SH-SY5Y (cell line): ENCODE results near the gene KNSTRN.

Experiments used
- GATA2 ChIP-seq: IDR thresholded peaks from 2 replicates; pipeline ENCODE4 v1.6.1; 2011; ENCODE audit warnings: mild to moderate bottlenecking, low read depth, low read length
- GATA3 ChIP-seq: IDR thresholded peaks from 2 replicates; pipeline ENCODE4 v1.6.1; 2011; ENCODE audit warnings: low read depth, mild to moderate bottlenecking, low read length, moderate library complexity

DNA sequence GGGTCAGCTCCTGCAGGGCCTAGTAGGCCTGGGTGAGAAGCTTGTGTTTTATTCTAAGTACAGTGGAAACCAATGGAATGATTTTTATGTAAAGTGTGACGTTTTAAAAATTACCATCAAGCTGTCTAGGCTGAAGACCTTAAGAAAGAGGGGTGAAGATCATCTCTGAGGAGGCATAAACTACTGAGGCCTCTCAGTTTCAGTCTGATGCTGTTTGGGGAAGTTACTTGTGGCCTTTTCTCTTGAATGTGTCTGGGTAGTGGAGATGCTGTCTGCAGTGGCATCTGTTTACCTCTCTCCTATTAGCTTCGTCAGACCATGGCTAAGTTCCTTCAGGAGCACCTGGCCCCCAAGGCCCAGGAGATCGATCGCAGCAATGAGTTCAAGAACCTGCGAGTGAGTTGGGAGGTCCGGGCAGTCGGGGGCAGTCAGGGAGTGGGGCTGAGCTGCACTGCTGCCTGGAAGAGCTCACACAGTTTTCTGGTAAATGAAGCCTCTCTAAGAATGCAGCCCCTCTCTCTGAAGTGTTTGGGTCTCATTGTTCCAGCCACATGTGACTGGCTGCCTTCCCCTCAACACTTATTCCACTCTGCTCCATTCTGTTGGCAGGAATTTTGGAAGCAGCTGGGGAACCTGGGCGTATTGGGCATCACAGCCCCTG, 24.9 kb downstream of the KNSTRN start:
- TF ChIP-seq GATA2 (no peak), GATA3 (no peak)
